PC-3 (cell line): ENCODE data around the gene SLC16A11.

Source experiments
- CTCF ChIP-seq: fragments of 300-600 bp; sonication (generic); conservative IDR thresholded peaks from 2 replicates; pipeline ENCODE4 v1.5.1; 2017; ENCODE audit warnings: antibody characterized with exemption, low read depth, mild to moderate bottlenecking, low read length
- EZH2 ChIP-seq: fragments of 300-600 bp; sonication (generic); IDR thresholded peaks from one replicate; pipeline ENCODE4 v1.6.1; 2017; ENCODE audit warnings: antibody characterized with exemption, mild to moderate bottlenecking, low read length; ENCODE audit not compliant: unreplicated experiment
- EZH2phosphoT487 ChIP-seq: fragments of 300-600 bp; sonication (generic); IDR thresholded peaks from 2 replicates; pipeline ENCODE4 v1.6.1; 2018; ENCODE audit warnings: mild to moderate bottlenecking, antibody characterized with exemption, low read length, borderline replicate concordance

DNA sequence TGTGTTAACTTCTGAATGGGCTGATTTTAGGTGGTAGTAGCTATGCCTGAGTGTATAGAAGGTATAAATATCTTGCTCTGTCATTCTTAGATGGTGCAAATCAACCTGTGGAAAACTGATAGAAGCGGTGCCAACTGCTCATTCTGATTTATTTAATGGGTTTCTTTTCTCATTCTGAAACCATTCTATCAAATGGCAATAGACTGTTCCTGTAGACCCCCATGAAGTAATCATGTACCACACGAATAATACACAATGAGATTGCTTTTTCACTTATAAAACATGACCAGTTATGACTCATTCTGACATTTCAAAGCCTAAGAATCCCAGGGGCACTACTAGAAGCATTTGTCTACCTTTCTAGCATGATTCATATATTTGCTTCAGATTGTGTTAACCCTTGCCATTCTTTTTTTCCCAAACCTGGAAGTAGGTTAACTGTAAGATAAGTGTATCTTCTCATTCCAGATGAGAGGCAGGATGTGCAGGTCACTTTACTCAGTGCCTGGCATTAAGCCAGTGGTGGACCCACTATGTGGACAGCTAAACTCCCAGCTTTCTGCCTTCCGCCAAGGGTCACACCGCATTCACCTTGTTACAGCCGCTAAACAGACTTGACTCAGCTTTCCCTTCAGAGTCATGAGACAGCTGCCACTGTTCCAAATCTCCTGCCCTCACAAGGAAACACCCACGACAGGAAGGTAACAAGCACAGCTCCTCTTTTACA is 16.4 kb upstream of the SLC16A11 start:
- TF ChIP-seq CTCF (no peak), EZH2phosphoT487 (no peak), EZH2 (no peak)
